Right lobe of liver (tissue), 4 donors: ENCODE data around the gene ALDH3A2.

Experiments
- CTCF ChIP-seq, 4 donors: fragments of 200-600 bp in 3 of 4; fragments of 450-650 bp in 1 of 4; IDR thresholded peaks; one replicate each; pipeline versions ENCODE4 v1.5.1 to v1.8.0; 2016 to 2022; ENCODE audit warnings: antibody characterized with exemption in 4 of 4, mild to moderate bottlenecking in 2 of 4
- POLR2A ChIP-seq: fragments of 450-650 bp; IDR thresholded peaks from one replicate; pipeline ENCODE4 v1.6.1; 2017; ENCODE audit warnings: antibody characterized with exemption, mild to moderate bottlenecking
- donor health status: DM: no; HTN: no; CAD: no.
- donor health status: DM: no; HTN: no; CAD: no.
- donor health status: DM: no; HTN: yes; CAD: no.

DNA sequence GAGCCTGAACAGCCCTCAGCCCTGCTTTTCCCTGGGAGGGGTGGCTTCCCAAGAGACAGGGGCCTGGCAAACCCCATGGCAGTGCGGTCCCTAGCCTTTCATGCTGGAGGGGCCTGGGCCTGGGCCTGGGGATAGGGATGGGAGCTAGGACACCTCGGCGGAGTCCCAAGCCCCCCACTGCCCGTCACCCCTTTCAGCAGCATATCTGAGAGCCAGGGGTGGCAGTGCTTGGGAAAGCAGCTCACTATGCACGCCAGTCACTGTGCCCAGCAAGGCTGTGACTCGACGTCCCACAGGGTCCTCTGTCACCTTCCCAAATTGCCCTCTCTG, 68.4 kb downstream of the ALDH3A2 start:
- TF ChIP-seq CTCF (IDR thresholded peaks at IDR 0.05): no peak
- TF ChIP-seq POLR2A: no peak
